Activated T-cell treated with anti-CD3 and anti-CD28 coated beads, Interleukin-2, amount 50 U/mL, for 24 hours (primary cell): ENCODE measurements around the gene SLC30A5.
"Not testable (repeated sequence)": the region's sequence is repeated elsewhere in the genome, so short reads cannot be mapped to it uniquely, and the experiment has no call there.

ENCODE experiments used
- DNase-seq: peaks from one replicate; pipeline ENCODE4 v3.0.0-alpha.2; 2020
- H3K27ac Mint-ChIP-seq: 2 replicates; pipeline ENCODE4 v1.8.0; 2020; ENCODE audit warnings: mild to moderate bottlenecking, mixed read lengths
- H3K27me3 Mint-ChIP-seq: 2 replicates; pipeline ENCODE4 v1.8.0; 2020; ENCODE audit warnings: mixed read lengths
- H3K36me3 Mint-ChIP-seq: 2 replicates; pipeline ENCODE4 v1.8.0; 2020; ENCODE audit warnings: low read depth, mixed read lengths
- H3K4me1 Mint-ChIP-seq: 2 replicates; pipeline ENCODE4 v1.8.0; 2020; ENCODE audit warnings: low read depth, mixed read lengths
- H3K4me3 Mint-ChIP-seq: 2 replicates; pipeline ENCODE4 v1.8.0; 2020; ENCODE audit warnings: mild to moderate bottlenecking, moderate library complexity, mixed read lengths
- H3K9me3 Mint-ChIP-seq: 2 replicates; pipeline ENCODE4 v1.8.0; 2020; ENCODE audit warnings: mixed read lengths

Gene SLC30A5

DNA sequence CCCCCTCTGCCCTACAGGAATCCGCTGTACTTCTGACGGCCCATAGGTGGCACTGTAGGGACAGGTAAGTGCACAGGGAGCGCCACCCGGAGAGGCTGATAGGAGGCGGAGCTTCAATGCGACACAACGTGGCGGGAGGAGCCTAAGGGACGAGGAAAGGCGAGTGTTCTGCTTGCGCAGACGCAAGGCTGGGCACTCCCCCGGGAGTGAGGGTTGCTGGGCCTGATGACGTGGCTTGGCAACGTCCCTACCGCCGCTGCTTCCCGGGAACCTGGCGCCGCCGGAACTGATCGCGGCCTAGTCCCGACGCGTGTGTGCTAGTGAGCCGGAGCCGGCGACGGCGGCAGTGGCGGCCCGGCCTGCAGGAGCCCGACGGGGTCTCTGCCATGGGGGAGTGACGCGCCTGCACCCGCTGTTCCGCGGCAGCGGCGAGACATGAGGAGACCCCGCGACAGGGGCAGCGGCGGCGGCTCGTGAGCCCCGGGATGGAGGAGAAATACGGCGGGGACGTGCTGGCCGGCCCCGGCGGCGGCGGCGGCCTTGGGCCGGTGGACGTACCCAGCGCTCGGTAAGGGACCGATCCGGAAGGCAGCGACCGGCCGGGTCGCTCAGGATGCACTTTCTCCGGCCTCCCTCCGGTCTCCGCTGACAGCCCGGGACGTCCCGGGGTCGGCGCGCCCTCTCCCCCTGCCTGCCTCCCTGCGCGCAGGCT is at the start of gene SLC30A5:
Gene SLC30A5, plus strand, starts transcription at position 244 of the 712 bp plus-strand sequence. Its CDS starts 242 bp downstream, at position 486.
- Mint-ChIP-seq H3K36me3 (peaks cover 39% of the 10 kb centered on the region), H3K27ac (peak within 1 kb of the TSS; percentile 95), H3K4me3 (peak within 1 kb of the TSS; percentile 90), H3K4me1 (peaks cover 35% of the 10 kb centered on the region), H3K27me3 (no peaks in the 10 kb centered on the region), H3K9me3 (no peaks in the 10 kb centered on the region)
- DNase-seq, result peak; percentile 96

DNA sequence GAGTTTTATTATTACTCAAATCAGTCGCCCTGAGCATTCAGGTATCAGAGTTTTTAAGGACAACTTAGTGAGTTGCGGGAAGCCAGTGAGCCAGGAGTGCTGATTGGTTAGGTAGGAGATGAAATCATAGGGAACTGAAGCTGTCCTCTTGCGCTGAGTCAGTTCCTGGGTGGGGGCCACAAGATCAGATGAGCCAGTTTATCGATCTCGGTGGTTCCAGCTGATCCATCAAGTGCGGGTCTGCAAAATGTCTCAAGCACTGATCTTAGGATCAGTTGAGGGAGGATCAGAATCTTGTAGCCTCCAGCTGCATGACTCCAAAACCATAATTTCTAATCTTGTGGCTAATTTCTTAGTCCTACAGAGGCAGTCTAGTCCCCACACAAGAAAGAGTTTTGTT is 48.6 kb upstream of the SLC30A5 start:
- H3K36me3 Mint-ChIP-seq, DNase-seq, H3K4me3 Mint-ChIP-seq, H3K27me3 Mint-ChIP-seq, H3K9me3 Mint-ChIP-seq, H3K27ac Mint-ChIP-seq: not testable (repeated sequence)
- peaks cover 21% of the 10 kb centered on the region for H3K4me1 Mint-ChIP-seq

DNA sequence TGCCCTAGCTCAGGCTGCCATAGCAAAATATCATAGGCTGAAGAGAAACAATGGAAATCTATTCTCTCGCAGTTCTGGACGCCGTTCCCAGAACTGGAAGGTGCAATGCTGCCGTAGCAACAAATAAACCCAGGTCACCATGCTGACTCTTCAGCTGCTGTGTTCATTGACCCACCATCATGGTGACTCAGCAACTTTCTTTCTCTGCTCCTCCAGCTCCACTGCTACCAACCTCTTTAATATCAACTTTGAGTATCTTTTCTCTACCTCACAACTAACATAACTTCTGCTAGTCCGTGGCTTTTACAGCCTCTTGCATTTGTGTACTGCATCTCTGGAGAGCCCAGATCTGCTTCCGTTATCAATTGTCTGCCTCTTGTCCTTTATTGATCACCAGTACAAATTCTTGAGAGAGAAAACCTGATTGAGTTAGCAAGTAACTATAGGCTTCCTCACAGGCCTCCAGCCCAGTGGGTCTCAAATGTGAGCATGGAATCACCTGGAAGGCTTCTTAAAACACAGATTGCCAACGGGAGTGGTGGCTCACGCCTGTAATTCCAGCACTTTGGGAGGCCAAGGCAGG is 47.3 kb upstream of the SLC30A5 start:
- Mint-ChIP-seq H3K36me3 (no peaks in the 10 kb centered on the region), H3K4me1 (peaks cover 21% of the 10 kb centered on the region), H3K4me3 (no peak overlapping the region), H3K27ac (peak overlapping the region; percentile 54), H3K27me3 (no peaks in the 10 kb centered on the region), H3K9me3 (no peaks in the 10 kb centered on the region)
- no peak for DNase-seq

DNA sequence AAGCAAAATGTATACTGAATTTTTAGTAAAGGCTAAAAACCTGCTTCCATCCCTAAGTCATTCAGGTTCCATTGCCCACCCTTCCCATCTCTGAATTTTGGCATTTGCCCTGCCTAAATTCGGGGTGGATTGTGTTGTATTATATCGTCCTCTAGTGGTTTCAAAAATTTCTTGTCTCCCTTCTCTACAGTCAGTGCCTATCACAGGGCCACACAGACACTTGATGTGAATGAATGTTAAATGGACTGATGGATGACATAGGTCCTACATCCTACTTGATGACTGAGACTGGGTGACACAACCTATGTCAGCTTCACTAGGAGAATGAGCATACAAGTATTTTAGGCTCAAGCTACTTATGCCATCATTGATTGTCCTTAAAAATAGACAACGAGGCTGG is 45.6 kb upstream of the SLC30A5 start:
- Mint-ChIP-seq H3K4me1 (peaks cover 13% of the 10 kb centered on the region), H3K27ac (no peak overlapping the region), H3K27me3 (no peaks in the 10 kb centered on the region), H3K9me3 (no peaks in the 10 kb centered on the region), H3K36me3 (no peaks in the 10 kb centered on the region), H3K4me3 (no peak overlapping the region)
- DNase-seq, result no peak

DNA sequence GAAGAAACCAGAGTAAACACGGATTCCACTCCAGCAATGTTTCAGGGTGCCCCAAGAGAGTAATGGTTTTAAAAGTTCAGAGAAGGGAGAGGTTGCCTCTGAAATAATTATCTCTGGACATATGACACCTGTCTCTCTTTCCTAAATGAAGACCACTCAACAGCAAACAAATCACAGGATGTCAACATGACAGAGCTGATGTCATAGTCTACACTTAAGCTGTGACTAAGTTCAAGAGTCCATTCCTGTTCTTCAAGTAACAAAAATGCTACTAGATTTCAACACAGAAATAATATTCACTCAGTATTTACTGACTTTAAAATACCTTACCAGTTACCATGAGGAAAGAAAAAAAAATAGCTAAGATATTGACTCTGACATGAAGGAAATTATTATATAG is 44.7 kb upstream of the SLC30A5 start:
- H3K27ac Mint-ChIP-seq, result no peak overlapping the region
- H3K4me1 Mint-ChIP-seq, result peaks cover 8% of the 10 kb centered on the region
- H3K9me3 Mint-ChIP-seq, result no peaks in the 10 kb centered on the region
- no peak overlapping the region for H3K4me3 Mint-ChIP-seq
- no peaks in the 10 kb centered on the region for H3K27me3 Mint-ChIP-seq
- H3K36me3 Mint-ChIP-seq, result no peaks in the 10 kb centered on the region
- DNase-seq, result no peak

DNA sequence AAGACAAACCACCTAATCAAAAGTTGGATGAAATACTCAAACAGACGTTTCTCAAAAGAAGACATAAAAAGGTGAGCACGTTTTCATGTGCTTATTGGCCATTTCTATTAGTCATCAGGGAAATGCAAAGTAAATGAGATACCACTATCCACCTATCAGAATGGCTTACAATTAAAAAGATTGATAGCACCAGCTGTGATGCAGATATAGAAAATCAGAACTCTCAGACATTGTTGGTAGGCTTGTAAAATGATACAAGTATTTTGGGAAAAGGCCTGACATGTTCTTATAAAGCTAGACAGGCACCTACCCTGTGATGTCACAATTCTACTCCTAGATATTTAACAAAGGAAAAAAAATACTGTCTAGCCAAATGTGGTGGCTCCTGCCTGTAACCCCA is 44.0 kb upstream of the SLC30A5 start:
- Mint-ChIP-seq H3K4me3 (no peak overlapping the region), H3K27ac (no peak overlapping the region), H3K27me3 (no peaks in the 10 kb centered on the region), H3K36me3 (no peaks in the 10 kb centered on the region), H3K4me1 (peaks cover 3% of the 10 kb centered on the region), H3K9me3 (no peaks in the 10 kb centered on the region)
- DNase-seq, result no peak

DNA sequence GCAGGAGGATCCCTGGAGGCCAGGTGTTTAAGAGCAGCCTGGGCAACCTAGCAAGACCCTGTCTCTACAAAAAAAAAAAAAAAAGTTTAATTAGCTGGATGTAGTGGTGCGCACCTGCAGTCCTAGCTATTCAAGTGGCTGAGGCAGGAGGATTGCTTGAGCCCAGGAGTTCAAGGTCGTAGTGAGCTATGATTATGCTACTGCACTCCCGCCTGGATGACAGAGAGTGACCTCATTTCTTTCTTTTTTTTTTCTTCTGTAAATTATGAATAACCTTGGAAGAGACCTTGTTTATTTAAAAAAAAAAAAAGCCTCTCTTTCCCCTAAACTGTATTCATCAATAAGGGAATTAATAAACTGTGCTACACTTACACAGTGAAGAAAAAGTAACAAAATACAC is 43.6 kb upstream of the SLC30A5 start:
- Mint-ChIP-seq H3K4me3 (no peak overlapping the region), H3K36me3 (no peaks in the 10 kb centered on the region), H3K27ac (no peak overlapping the region), H3K9me3 (no peaks in the 10 kb centered on the region), H3K27me3 (no peaks in the 10 kb centered on the region), H3K4me1 (peaks cover 3% of the 10 kb centered on the region)
- DNase-seq, result no peak

DNA sequence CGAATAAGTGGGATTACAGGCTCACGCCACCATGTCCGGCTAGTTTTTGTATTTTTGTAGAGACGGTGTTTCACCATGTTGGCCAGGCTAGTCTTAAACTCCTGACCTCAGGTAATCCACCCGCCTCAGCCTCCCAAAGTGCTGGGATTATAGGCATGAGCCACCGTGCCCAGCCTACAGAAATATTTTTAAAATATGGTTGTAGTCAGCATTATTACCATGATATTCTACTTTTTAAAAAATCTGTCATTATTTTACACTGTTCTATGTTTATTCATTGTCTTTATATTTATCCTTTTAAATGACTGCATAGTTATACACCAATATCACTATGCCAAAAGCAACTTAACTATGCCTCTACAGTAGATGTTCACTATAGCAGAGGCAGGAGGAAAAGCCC is 41.6 kb upstream of the SLC30A5 start:
- Mint-ChIP-seq H3K4me1 (no peaks in the 10 kb centered on the region), H3K9me3 (no peaks in the 10 kb centered on the region), H3K27me3 (no peaks in the 10 kb centered on the region), H3K36me3 (no peaks in the 10 kb centered on the region), H3K4me3 (no peak overlapping the region), H3K27ac (no peak overlapping the region)
- DNase-seq, result no peak

DNA sequence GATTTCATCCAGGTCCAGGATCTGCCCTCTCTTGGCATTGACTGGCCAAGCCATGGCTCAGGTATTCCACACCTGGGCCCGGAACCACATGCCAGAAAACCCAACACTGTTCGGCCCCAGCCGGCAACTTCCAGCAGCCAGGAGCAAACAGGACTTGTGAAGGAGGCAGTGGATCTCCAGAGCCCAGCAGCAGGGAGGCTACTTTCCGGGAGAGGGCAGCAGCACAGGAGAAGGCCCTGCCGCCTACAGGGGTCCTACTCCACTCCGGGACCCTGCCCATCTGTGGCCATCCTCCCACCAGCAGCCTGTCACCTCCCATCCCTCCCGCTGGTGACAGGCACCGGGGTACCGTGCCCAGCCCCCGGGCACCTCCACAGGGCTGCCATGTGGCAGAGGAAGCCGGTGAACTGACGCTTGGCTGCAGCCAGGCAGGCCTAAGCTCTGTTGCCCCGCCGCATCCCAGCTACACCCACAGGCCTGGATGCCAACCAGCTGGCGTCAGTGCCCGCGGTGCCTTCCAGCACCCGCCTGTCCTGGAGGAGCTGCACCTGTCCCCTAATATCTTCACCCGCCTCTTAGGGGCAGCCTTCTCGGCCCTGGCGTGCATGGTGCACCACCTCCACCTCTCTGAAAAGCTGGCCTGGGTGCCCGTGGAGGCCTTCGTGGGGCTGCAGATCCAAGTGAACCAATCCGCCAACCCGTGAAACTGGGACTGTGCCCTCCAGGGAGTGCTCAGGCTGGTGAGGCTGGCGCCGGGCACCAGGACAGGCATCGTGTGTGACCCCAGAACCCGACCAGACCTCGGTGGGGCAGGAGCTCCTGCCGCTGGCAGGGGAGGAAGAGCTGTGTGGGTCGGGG is 18.9 kb upstream of the SLC30A5 start:
- H3K4me1 Mint-ChIP-seq, result no peaks in the 10 kb centered on the region
- DNase-seq, result no peak
- no peak overlapping the region for H3K4me3 Mint-ChIP-seq
- no peaks in the 10 kb centered on the region for H3K27me3 Mint-ChIP-seq
- no peak overlapping the region for H3K27ac Mint-ChIP-seq
- H3K9me3 Mint-ChIP-seq, result no peaks in the 10 kb centered on the region
- H3K36me3 Mint-ChIP-seq, result no peaks in the 10 kb centered on the region

DNA sequence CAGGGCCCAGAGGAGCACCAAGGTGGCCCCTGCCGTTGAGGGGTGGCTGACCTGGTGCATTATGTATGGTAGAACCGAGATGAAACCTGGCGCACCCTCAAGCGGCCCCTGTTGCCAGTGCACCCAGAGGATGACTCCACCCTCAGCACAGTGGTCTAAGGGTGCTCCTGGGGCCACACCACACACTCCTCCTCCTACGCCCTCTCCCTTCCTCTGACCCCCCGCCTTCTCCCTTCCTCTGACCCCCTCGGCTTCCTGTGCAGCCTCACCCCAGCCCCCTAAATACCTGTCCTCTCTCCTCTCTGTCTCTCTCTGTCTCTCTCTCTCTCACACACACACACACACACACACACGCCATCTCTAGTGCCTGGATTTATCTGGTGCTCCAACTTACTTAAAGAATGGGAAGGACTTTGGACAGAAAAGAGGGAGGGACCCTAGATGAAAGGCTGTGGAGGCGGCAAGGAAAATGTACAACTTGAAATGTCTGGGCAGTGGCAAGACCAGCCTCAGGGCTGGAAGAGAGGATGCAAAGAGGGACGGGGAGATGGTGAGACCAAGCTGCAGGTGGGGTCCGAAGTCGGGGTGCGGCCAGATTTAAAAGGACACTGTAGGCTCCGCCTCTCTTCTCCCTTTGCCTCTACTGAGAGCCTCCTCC is 18.2 kb upstream of the SLC30A5 start:
- Mint-ChIP-seq H3K9me3 (no peaks in the 10 kb centered on the region), H3K27ac (no peak overlapping the region), H3K27me3 (no peaks in the 10 kb centered on the region), H3K4me3 (no peak overlapping the region), H3K4me1 (no peaks in the 10 kb centered on the region), H3K36me3 (no peaks in the 10 kb centered on the region)
- no peak for DNase-seq

DNA sequence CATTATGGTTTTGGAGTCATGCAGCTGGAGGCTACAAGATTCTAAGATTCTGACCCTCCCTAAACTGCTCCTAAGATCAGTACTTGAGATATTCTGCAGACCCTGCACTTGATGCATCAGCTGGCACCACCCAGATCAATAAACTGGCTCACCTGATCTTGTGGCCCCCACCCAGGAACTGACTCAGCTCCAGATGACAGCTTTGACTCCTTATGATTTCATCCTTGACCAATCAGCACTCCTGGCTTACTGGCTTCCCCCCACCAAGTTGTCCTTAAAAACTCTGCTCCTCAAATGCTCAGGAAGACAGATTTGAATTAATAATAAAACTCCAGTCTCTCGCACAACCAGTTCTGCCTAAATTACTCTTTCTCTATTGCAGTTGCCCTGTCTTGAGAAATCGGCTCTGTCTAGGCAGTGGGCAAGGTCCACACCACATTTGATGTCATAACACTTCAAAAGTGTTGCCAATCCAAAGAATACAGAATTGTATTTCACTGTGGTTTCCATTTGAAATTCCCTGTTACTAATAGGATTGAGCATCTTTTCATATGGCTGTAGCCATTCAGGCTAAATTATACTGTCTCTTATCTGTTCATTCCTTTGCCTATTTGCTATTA is 14.8 kb upstream of the SLC30A5 start:
- no peaks in the 10 kb centered on the region for H3K36me3 Mint-ChIP-seq
- H3K9me3 Mint-ChIP-seq, result no peaks in the 10 kb centered on the region
- H3K4me1 Mint-ChIP-seq, result peaks cover 4% of the 10 kb centered on the region
- H3K27ac Mint-ChIP-seq, result no peak overlapping the region
- no peaks in the 10 kb centered on the region for H3K27me3 Mint-ChIP-seq
- no peak for DNase-seq
- no peak overlapping the region for H3K4me3 Mint-ChIP-seq

DNA sequence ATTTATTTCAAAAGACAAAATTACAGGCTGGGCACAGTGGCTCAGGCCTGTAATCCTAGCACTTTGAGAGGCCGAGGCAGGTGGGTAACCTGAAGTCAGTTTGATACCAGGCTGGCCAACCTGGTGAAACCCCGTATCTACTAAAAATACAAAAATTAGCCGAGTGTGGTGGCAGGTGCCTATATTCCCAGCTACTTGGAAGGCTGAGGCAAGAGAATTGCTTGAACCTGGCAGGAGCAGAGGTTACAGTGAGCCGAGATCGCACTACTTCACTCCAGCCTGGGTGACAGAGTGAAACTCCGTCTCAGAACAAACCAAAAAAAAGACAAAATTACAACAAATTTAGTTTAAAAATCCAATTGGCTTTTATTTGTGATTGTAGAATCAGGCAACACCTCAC is 14.3 kb upstream of the SLC30A5 start:
- Mint-ChIP-seq H3K36me3 (no peaks in the 10 kb centered on the region), H3K27me3 (no peaks in the 10 kb centered on the region), H3K4me3 (no peak overlapping the region), H3K9me3 (no peaks in the 10 kb centered on the region), H3K4me1 (peaks cover 7% of the 10 kb centered on the region), H3K27ac (no peak overlapping the region)
- DNase-seq, result no peak

DNA sequence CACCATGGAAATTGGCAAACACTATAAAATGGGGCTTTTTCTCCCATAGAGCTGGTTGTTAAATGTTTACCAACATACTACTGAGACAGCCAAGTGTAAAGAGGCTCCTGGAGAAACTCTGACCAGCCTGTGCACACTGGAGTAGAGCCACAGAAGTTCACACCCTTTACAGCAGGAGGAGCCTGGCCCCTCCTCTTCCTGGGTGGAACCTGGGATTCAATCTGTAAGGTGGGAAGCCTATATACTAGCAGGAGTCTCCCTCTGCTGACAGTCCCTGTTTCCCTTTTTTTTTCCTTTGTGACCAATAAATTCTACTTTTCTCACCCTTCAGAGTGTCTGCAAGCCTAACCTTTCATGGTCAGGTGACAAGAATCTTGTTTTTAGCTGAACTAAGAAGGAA is 10.4 kb upstream of the SLC30A5 start:
- Mint-ChIP-seq H3K36me3 (no peaks in the 10 kb centered on the region), H3K4me3 (no peak overlapping the region), H3K27ac (no peak overlapping the region), H3K9me3 (no peaks in the 10 kb centered on the region), H3K27me3 (no peaks in the 10 kb centered on the region), H3K4me1 (peaks cover 8% of the 10 kb centered on the region)
- DNase-seq, result no peak

DNA sequence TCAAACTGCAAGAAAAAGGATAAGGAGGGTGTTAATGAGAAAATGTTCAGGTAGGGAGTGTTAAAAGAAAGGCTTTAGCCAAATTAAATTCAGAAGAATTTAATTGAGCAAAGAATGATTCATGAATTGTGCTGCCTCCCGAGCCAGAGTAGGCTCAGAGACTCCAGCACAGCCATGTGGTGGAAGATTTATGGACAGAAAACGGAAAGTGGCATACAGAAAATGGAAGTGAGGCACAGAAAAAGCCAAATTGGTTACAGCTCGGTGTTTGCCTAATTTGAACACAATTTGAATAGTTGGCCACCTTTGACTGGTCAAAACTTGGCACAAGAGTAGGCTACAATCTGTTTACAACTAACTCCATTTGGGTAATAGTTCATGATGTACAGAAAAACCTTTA is 9.6 kb upstream of the SLC30A5 start:
- H3K9me3 Mint-ChIP-seq, result no peaks in the 10 kb centered on the region
- H3K27me3 Mint-ChIP-seq, result no peaks in the 10 kb centered on the region
- H3K36me3 Mint-ChIP-seq, result no peaks in the 10 kb centered on the region
- no peak overlapping the region for H3K27ac Mint-ChIP-seq
- DNase-seq, result no peak
- peaks cover 8% of the 10 kb centered on the region for H3K4me1 Mint-ChIP-seq
- no peak overlapping the region for H3K4me3 Mint-ChIP-seq
